Kidney epithelial cell (primary cell): ENCODE results near the gene LRFN2. TPM values are rescaled to one million over a fixed set of nuclear protein-coding genes. Genes with fewer than 3 reads are reported as not detected.

Experiments
- DNase-seq: peaks from one replicate; pipeline ENCODE4 v3.0.0-alpha.2; 2010; ENCODE audit warnings: low read depth
- H3K27me3 ChIP-seq: 2 replicates; pipeline ENCODE4 v1.6.0; 2011; ENCODE audit warnings: low read length; ENCODE audit not compliant: control insufficient read depth, insufficient read depth
- H3K36me3 ChIP-seq: 2 replicates; pipeline ENCODE4 v1.5.1; 2011; ENCODE audit warnings: low read length; ENCODE audit not compliant: control insufficient read depth, insufficient read depth
- H3K4me3 ChIP-seq: 2 replicates; pipeline ENCODE4 v1.5.1; 2011; ENCODE audit warnings: low read depth, mild to moderate bottlenecking, control low read depth, low read length
- CTCF ChIP-seq: IDR thresholded peaks from 2 replicates; pipeline ENCODE4 v1.5.1; 2011; ENCODE audit warnings: mild to moderate bottlenecking, moderate library complexity, low read length, control low read depth, inconsistent platforms; ENCODE audit not compliant: insufficient read depth, poor library complexity, severe bottlenecking
- total RNA-seq: library from RNA; depleted of rRNA; stranded (reverse); fragments of >200 nt; gene quantifications from 2 replicates; pipeline ENCODE4 v1.2.3, GENCODE V29; 2015

LRFN2 gene
- total RNA-seq, 1 donor from 2014 or later = not detected

DNA sequence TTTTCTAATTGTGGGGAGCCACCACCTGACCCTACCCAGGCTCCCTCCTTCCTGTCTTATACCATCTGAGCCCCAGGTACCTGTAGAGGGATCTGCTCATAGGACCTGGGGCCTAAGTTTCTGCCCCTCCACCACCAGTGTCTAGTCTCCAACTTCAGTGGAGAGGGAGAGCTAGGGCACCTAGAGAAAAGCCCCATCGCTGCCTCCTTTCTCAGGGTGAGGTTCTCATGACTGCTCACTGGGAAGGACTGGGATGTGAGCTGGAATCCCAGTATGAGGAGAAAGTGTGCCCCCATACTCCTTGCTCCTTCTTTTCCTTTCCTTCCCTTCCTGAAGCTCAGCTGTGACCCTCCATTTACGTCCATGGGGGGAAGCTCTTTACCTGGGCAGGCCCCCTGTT is 231.6 kb downstream of the LRFN2 start:
- no peak for TF ChIP-seq CTCF
- DNase-seq = no peak
- H3K36me3 ChIP-seq = no peaks in the 10 kb centered on the region

DNA sequence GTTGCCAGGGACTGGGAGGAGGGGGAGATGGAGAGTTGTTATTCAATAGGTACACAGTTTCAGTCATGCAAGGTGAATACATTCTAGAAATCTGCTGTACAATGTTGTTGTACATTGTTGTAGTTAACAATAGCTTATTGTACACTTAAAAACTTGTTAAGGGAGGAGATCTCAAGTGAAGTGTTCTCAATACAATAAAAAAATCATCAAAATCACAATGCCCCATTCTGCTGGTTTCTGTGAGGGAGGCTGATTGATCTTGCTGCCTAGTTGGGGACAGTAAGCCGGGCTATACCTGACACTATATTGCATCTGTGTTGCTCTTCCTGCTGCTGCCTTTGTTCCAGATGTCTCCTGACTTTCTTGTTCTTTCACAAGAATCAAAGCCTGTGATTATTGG is 232.1 kb downstream of the LRFN2 start:
- no peak for DNase-seq
- no peak for TF ChIP-seq CTCF
- H3K36me3 ChIP-seq = no peaks in the 10 kb centered on the region
- no peak overlapping the region for H3K4me3 ChIP-seq
- H3K27me3 ChIP-seq = no peaks in the 10 kb centered on the region

More for the DNA sequence above, 231.6 kb downstream of the LRFN2 start:
- no peaks in the 10 kb centered on the region for H3K27me3 ChIP-seq
- H3K4me3 ChIP-seq = no peak overlapping the region

DNA sequence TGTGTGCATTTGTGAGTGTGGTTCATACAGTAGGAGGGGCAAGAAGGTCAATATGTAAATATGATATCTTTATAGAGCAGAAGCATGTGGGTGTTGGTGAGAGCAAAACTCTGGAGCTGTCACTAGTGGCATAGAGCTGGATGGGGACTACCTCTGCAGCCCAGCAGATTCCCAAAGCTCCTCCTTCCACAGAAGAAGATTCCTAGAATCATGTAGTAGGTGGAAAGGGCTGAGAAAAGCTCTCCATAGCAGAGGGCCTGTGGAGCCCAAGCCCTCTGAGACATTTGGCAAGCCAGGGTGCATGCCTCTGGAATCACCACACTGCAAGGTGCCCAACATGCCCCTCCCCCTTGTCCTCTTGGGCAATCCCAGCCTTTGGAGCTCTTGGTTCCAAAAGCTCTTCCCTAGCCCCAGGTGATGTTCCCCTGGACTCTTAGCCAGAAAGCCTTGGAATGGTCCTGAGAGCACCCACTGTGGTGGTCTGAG is 233.2 kb downstream of the LRFN2 start:
- H3K4me3 ChIP-seq = no peak overlapping the region
- DNase-seq = no peak
- no peak for TF ChIP-seq CTCF
- no peaks in the 10 kb centered on the region for H3K36me3 ChIP-seq
- no peaks in the 10 kb centered on the region for H3K27me3 ChIP-seq

DNA sequence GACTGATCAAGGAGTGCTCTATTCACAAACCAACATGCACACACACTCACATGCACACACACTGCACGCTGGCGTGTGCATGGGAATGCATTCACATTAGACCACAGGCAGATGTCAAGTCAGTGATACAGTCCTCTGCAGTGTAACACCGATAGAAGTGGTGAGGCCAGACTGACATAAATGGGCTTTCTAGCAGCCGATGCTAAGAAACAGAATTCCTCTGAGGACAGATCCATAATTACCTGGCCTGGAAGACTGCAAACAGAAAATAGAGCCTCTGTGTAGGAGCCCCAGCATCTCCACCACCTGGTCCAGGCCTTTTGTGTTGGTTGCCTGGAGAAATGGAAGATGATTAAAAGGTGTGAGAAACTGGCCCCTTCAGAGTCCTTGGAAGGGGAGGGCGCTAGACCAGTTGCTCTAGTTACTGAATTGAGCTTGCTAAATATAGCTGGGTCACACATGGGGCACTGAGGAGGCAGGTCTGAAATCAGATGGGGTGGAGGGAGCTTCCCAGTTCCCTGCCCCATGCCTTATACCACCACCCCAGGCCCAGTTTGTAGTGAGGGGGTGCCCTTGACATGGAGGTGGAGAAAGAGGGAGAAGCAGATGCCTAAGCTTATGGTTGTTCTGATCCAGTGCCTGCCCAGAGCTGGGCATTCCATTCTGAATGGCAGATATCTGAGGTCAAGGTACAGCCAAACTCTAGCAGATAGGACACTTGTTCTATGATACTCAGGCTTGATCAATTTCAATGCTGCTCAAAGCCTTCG is 233.8 kb downstream of the LRFN2 start:
- Histone ChIP-seq H3K36me3 (no peaks in the 10 kb centered on the region), H3K27me3 (no peaks in the 10 kb centered on the region), H3K4me3 (no peak overlapping the region)
- no peak for TF ChIP-seq CTCF
- DNase-seq = no peak

GRCh38 chr6:40352527-40353170 is 234.5 kb downstream of the LRFN2 start:
- no peak for TF ChIP-seq CTCF
- DNase-seq = no peak
- no peaks in the 10 kb centered on the region for H3K36me3 ChIP-seq
- H3K27me3 ChIP-seq = no peaks in the 10 kb centered on the region
- no peak overlapping the region for H3K4me3 ChIP-seq

DNA sequence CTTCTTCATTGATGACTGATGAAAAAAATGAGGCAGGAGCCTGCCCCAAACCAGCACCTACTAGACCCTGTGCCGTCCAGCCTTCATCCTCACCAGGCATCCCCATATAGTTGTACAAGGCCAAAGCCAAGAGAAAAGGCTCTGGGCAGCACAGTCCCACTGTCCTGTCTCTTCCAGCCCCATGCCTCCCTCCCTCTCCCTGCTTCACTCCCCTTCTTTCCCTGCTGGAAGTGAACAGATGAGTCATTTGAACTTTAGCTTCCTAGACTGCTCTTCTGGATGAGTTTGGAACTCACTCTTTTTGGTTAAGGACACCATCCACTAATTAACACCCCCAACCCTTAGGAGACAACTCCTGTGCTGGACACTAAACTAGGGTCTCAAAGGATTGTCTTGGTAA is 235.2 kb downstream of the LRFN2 start:
- Histone ChIP-seq H3K36me3 (no peaks in the 10 kb centered on the region), H3K4me3 (no peak overlapping the region)

More for the DNA sequence above, 235.2 kb downstream of the LRFN2 start:
- H3K27me3 ChIP-seq = no peaks in the 10 kb centered on the region
- DNase-seq = no peak
- no peak for TF ChIP-seq CTCF
